GM19043 (cell line): ENCODE measurements around the gene KRTAP4-4.
"Not testable (repeated sequence)": the region's sequence is repeated elsewhere in the genome, so short reads cannot be mapped to it uniquely, and the experiment has no call there.

ENCODE experiments used
- ATAC-seq: cut with Tn5 transposase; IDR thresholded peaks from one replicate; pipeline ENCODE4 v1.9.1; 2021; ENCODE audit warnings: low read depth; ENCODE audit not compliant: unreplicated experiment

KRTAP4-4 gene

GRCh38 chr17:41160648-41161047 lies at the start of gene KRTAP4-4:
Gene KRTAP4-4 (minus strand): TSS chr17:41160748. CDS start chr17:41160691, 57 bp downstream.
- no peak for ATAC-seq

- no peak for ATAC-seq
Measured at GRCh38 chr17:41199421-41200078, 39.0 kb upstream of the KRTAP4-4 start.

- ATAC-seq: no peak
Measured at GRCh38 chr17:41196068-41196467, 35.5 kb upstream of the KRTAP4-4 start.

- ATAC-seq: no peak
Measured at GRCh38 chr17:41190328-41190727, 29.8 kb upstream of the KRTAP4-4 start.

- ATAC-seq: not testable (repeated sequence)
Measured at GRCh38 chr17:41189837-41190318, 29.3 kb upstream of the KRTAP4-4 start, which contains the start of gene KRTAP9-1. Gene KRTAP9-1 (plus strand): TSS chr17:41189887. CDS start chr17:41189887, 0 bp downstream.

GRCh38 chr17:41186872-41187271 lies 26.3 kb upstream of the KRTAP4-4 start:
- no peak for ATAC-seq

- no peak for ATAC-seq
Measured at GRCh38 chr17:41185001-41185400, 24.5 kb upstream of the KRTAP4-4 start.

- no peak for ATAC-seq
Measured at GRCh38 chr17:41184480-41184961, 24.0 kb upstream of the KRTAP4-4 start, which contains the start of gene KRTAP4-1. Gene KRTAP4-1 (minus strand): TSS chr17:41184911. CDS start chr17:41184854, 57 bp downstream.

GRCh38 chr17:41178843-41179616 lies 18.5 kb upstream of the KRTAP4-4 start:
- no peak for ATAC-seq

GRCh38 chr17:41178341-41178740 lies 17.8 kb upstream of the KRTAP4-4 start:
- ATAC-seq: no peak

- no peak for ATAC-seq
Measured at GRCh38 chr17:41177727-41178271, 17.3 kb upstream of the KRTAP4-4 start, which contains the start of gene KRTAP4-2. Gene KRTAP4-2 (minus strand): TSS chr17:41178221. CDS start chr17:41178164, 57 bp downstream.

- no peak for ATAC-seq
Measured at GRCh38 chr17:41176744-41177387, 16.3 kb upstream of the KRTAP4-4 start.

- ATAC-seq: no peak
Measured at GRCh38 chr17:41171886-41172285, 11.3 kb upstream of the KRTAP4-4 start.

- ATAC-seq: no peak
Measured at GRCh38 chr17:41168121-41168520, 7.6 kb upstream of the KRTAP4-4 start, which contains the start of gene KRTAP4-3. Gene KRTAP4-3 (minus strand): TSS chr17:41168221. CDS start chr17:41168172, 49 bp downstream.

- no peak for ATAC-seq
Measured at GRCh38 chr17:41167561-41167960, 7.0 kb upstream of the KRTAP4-4 start.

- ATAC-seq: no peak
Measured at GRCh38 chr17:41163828-41164227, 3.3 kb upstream of the KRTAP4-4 start.

GRCh38 chr17:41160190-41160589 lies 358 bp downstream of the KRTAP4-4 start:
- ATAC-seq: not testable (repeated sequence)

- ATAC-seq: no peak
Measured at GRCh38 chr17:41153856-41154255, 6.7 kb downstream of the KRTAP4-4 start.

- no peak for ATAC-seq
Measured at GRCh38 chr17:41151525-41151924, 9.0 kb downstream of the KRTAP4-4 start.

- ATAC-seq: no peak
Measured at GRCh38 chr17:41150026-41150425, 10.5 kb downstream of the KRTAP4-4 start.
